ENCODE data around the gene C12orf42.
A peak's percentile ranks its signal among the peaks of the same experiment; 100 is the strongest.

DNA sequence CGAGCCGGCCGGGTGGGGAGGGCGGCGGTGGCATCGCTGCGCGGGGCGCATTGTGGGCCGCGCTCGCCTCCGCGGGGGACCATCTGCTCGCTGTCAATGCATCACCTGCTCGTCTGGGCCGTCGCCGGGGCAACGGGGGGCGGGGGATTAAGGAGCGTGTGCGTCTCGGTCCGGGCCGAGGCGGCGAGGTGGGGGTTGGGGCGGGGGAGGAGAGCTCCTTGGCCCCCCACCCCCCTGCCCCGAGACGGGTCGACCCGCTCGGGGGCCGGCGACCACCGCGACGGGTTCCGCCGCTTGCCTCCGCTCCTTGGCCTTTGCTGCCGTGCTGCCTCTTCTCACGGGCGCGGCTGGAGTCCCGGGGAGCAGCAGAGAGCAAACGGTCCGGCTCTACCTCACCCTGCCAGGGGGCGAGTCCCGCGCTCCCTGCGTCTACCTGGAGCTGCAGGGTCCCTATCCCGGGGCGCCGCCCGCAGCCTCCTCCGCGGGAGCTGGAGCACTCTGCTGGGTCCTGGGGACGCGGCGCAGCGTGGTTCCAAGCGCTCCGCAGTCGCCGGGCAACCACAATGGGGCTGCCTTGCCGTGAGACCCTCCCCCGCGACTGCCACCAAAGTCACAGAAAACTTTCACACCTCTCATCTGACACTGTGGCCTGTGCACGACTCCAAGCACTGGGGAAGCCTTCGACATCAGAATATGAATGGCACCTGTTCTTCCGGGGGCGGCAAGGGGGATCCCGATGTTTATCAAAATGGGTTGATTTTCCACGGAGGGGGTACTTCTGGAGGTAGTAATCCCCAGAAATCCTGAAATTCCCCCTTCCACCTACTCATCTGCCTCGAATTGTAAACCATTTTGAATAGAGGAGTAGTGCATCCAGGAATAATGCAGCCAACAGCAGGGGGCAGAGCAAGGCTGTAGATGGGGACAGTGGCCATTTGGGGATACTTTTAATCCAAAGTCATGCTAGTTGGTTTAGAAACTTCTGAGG is at the start of gene C12orf42:
- TF ChIP-seq, protein P1, sequence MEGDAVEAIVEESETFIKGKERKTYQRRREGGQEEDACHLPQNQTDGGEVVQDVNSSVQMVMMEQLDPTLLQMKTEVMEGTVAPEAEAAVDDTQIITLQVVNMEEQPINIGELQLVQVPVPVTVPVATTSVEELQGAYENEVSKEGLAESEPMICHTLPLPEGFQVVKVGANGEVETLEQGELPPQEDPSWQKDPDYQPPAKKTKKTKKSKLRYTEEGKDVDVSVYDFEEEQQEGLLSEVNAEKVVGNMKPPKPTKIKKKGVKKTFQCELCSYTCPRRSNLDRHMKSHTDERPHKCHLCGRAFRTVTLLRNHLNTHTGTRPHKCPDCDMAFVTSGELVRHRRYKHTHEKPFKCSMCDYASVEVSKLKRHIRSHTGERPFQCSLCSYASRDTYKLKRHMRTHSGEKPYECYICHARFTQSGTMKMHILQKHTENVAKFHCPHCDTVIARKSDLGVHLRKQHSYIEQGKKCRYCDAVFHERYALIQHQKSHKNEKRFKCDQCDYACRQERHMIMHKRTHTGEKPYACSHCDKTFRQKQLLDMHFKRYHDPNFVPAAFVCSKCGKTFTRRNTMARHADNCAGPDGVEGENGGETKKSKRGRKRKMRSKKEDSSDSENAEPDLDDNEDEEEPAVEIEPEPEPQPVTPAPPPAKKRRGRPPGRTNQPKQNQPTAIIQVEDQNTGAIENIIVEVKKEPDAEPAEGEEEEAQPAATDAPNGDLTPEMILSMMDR (conservative IDR thresholded peaks at IDR 0.05 in 1 of 2, IDR thresholded peaks at IDR 0.05 in 1 of 2; ENCODE audit: extremely low read depth in 1 of 2, insufficient read depth in 1 of 2, low read depth in 1 of 2, low read length in 2 of 2) = peak; percentile 88 to 90
- TF ChIP-seq EZH2 (IDR thresholded peaks at IDR 0.05; ENCODE audit: borderline replicate concordance, low read length) = no peak

Measured in mammary epithelial cell (primary cell).